ENCODE measurements around the gene INA. TPM values are rescaled to one million over a fixed set of nuclear protein-coding genes. Genes with fewer than 3 reads are reported as not detected.

INA gene
- total RNA-seq, 2 experiments from 2014 or later = 0.08 to 0.13 TPM

DNA sequence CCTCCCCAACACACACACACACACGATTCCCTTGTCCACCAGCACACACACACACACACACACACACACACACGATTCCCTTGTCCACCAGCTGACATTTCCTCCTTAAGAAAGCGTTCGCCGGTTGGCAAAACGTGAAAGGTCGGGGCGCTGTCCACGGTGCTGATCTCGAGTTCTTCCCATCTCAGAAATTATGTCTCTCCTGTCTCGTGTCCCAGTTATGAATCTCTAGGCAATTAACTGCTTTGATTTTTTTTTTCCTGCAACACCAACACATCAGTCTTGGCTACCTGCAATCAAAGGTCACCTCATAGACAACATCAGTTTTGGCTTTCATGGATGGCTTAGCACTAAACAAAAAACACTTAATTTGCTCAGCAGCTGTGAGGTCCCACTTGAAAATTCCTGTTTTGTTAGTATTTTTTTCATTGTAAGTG, 1.9 kb downstream of the INA start:
- H3K9me3 Mint-ChIP-seq = no peaks in the 10 kb centered on the region
- peaks cover 4% of the 10 kb centered on the region for H3K36me3 Mint-ChIP-seq (ENCODE audit: low read depth)
- POLR2A ChIA-PET = interaction anchor here (1.6 kb wide), 1 partner anchor 13 kb away, joined by 4 read pairs; no protein-coding TSS in a partner anchor
- H3K4me1 Mint-ChIP-seq = peaks cover 14% of the 10 kb centered on the region
- CTCF ChIA-PET = interaction anchor here (1.2 to 1.5 kb wide), 2 partner anchors 37 to 208 kb away, joined by 3 read pairs; no protein-coding TSS in a partner anchor
- H3K4me3 Mint-ChIP-seq = peak overlapping the region; percentile 47
- H3K27ac Mint-ChIP-seq = peak overlapping the region; percentile 56
- H3K27me3 Mint-ChIP-seq = peaks cover 72% of the 10 kb centered on the region
- peak; percentile 59 for DNase-seq

DNA sequence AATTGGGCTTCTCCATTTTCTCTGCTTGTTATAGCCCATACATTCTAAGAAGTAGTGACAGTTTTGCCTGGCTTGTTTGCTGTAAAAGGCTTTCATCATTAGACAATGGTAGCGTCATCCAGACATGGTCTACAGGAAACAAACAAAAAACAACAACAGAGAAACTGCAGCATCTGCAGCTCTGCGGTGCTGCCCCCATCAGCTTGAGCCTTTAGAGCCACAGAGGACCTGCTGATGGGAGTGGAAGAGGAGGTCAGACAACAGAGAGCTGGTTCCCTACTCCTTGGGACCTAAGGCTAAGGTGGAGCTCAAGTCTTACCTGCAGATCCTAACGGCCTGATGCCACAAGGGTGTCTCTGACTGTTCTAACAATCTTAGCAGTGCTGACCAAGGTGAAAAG, 3.1 kb downstream of the INA start:
- peaks cover 4% of the 10 kb centered on the region for H3K36me3 Mint-ChIP-seq (ENCODE audit: low read depth)
- no peak overlapping the region for H3K4me3 Mint-ChIP-seq
- DNase-seq = no peak
- H3K9me3 Mint-ChIP-seq = no peaks in the 10 kb centered on the region
- peaks cover 14% of the 10 kb centered on the region for H3K4me1 Mint-ChIP-seq
- no peak overlapping the region for H3K27ac Mint-ChIP-seq
- H3K27me3 Mint-ChIP-seq = peaks cover 75% of the 10 kb centered on the region
- ChIA-PET POLR2A (interaction anchor here (1.4 to 1.6 kb wide), 2 partner anchors 15 to 25 kb away, joined by 3 to 4 read pairs; no protein-coding TSS in a partner anchor), CTCF (interaction anchor here (1.2 to 1.5 kb wide), 2 partner anchors 38 to 209 kb away, joined by 3 read pairs; no protein-coding TSS in a partner anchor)

DNA sequence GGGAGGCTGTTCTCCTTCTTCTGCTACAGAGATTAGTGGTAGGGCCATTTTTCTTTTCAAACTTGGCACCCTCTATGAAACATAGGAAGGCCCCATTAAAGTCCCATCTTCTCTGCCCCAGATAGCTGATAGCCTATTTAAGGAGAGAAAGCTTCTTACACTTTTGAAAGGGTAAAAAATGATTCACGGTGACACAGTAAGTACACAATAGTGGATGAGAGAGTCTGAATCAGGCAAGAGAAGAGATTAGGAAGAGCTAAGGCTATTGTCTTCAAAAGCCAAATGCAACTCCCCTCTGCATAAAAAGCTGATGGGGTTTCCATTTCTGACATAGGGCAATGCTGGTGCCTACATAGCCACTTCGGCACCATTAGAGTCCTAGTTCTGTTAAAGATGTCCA, 3.6 kb downstream of the INA start:
- no peaks in the 10 kb centered on the region for H3K9me3 Mint-ChIP-seq
- peaks cover 4% of the 10 kb centered on the region for H3K36me3 Mint-ChIP-seq (ENCODE audit: low read depth)
- peaks cover 14% of the 10 kb centered on the region for H3K4me1 Mint-ChIP-seq
- no peak overlapping the region for H3K4me3 Mint-ChIP-seq
- CTCF ChIA-PET = interaction anchor here (0.6 to 1.5 kb wide), 2 partner anchors 210 to 1096 kb away, joined by 3 read pairs; no protein-coding TSS in a partner anchor
- no peak overlapping the region for H3K27ac Mint-ChIP-seq
- POLR2A ChIA-PET = interaction anchor here (1.1 to 1.4 kb wide), 2 partner anchors 25 to 88 kb away, joined by 3 read pairs; no protein-coding TSS in a partner anchor
- peaks cover 70% of the 10 kb centered on the region for H3K27me3 Mint-ChIP-seq
- DNase-seq = no peak

DNA sequence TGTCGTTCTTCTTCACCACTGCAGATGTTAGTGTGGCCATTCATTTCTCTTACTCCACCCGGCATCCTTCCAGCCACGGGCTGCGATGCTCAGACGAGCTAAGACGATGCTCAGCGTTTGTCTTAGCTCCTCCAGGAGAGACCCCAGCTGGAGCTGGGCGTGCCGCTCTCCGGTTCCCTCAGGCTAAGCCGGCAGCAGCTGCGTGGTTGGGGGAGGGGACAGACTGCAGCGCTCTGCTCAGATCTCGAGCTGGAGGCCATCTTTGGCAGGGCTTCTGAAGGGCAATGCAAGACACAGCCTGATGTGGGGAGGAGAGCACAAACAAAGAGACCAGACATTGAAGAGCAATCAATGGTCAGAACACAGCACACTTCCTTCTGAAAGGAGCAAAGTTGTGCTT, 4.8 kb downstream of the INA start:
- H3K27ac Mint-ChIP-seq = no peak overlapping the region
- no peak for DNase-seq
- peaks cover 10% of the 10 kb centered on the region for H3K4me1 Mint-ChIP-seq
- ChIA-PET POLR2A (interaction anchor here (1.1 kb wide), 1 partner anchor 89 kb away, joined by 3 read pairs; no protein-coding TSS in a partner anchor), CTCF (no interaction called here)
- peaks cover 64% of the 10 kb centered on the region for H3K27me3 Mint-ChIP-seq
- H3K9me3 Mint-ChIP-seq = no peaks in the 10 kb centered on the region
- no peak overlapping the region for H3K4me3 Mint-ChIP-seq
- peaks cover 4% of the 10 kb centered on the region for H3K36me3 Mint-ChIP-seq (ENCODE audit: low read depth)

DNA sequence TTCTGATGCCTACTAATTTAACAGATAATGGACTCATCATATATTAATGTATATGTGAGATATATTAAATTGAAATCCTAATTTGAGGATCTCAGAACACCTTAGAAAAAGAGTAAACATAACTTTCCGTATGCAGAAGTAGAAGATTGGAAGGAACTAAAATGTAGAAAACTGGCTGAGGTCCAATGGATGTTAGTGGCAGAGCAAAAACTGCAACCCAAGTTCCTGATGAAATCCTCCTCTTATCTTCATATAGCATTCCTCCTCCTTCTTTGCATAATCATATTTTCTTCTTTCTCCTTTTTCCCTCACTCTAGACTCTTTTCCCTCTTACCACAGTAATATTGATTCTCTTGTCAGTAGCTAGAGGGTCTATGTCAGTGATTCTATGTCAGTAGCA, 6.0 kb downstream of the INA start:
- H3K27me3 Mint-ChIP-seq = peaks cover 64% of the 10 kb centered on the region
- no peak overlapping the region for H3K4me3 Mint-ChIP-seq
- H3K4me1 Mint-ChIP-seq = peaks cover 7% of the 10 kb centered on the region
- no peaks in the 10 kb centered on the region for H3K9me3 Mint-ChIP-seq
- ChIA-PET POLR2A (no interaction called here), CTCF (no interaction called here)
- H3K36me3 Mint-ChIP-seq (ENCODE audit: low read depth) = peaks cover 4% of the 10 kb centered on the region
- no peak overlapping the region for H3K27ac Mint-ChIP-seq
- no peak for DNase-seq

DNA sequence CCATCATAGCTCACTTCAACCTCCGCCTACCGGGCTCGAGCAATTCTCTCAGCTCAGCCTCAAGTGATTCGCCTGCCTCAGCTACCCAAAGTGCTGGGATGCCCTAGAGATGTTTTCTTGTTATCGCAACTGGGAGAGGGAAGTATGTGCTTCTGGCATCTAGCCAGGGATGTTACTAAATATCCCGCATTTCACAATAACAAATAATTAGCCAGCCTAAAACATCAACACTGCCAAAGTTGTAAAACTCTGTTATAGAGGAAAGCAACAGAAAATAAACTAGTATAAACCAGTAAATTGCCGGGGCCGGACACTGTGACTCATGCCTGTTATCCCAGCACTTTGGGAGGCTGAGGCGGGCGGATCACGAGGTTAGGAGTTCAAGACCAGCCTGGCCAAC, 7.2 kb downstream of the INA start:
- POLR2A ChIA-PET = no interaction called here
- CTCF ChIA-PET = no interaction called here
- no peak for DNase-seq
- no peak overlapping the region for H3K27ac Mint-ChIP-seq
- no peaks in the 10 kb centered on the region for H3K4me1 Mint-ChIP-seq
- peaks cover 64% of the 10 kb centered on the region for H3K27me3 Mint-ChIP-seq
- no peaks in the 10 kb centered on the region for H3K9me3 Mint-ChIP-seq
- H3K36me3 Mint-ChIP-seq (ENCODE audit: low read depth) = no peaks in the 10 kb centered on the region
- no peak overlapping the region for H3K4me3 Mint-ChIP-seq

DNA sequence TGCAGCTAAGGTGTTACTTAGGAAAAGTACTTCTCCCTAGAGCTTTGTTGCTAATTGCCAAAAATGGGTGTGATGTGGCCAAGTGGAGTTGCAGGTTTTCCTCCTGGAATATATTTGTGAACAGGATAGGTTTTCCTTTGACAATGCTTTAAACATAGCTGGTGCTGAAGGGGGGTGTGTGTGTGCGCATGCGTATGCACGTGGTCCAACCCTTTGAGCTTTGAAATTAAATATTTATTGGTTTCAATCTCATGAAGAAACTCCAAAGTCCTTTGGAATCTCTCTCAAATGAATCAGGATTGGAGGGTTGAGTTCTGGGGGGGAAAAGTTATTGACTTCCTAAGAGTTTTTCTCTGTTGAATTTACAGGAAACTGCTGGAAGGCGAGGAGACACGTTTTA, 11.1 kb downstream of the INA start:
- H3K4me3 Mint-ChIP-seq = no peak overlapping the region
- no peaks in the 10 kb centered on the region for H3K36me3 Mint-ChIP-seq (ENCODE audit: low read depth)
- H3K9me3 Mint-ChIP-seq = no peaks in the 10 kb centered on the region
- POLR2A ChIA-PET = no interaction called here
- peaks cover 43% of the 10 kb centered on the region for H3K27me3 Mint-ChIP-seq
- H3K27ac Mint-ChIP-seq = no peak overlapping the region
- CTCF ChIA-PET = no interaction called here
- no peaks in the 10 kb centered on the region for H3K4me1 Mint-ChIP-seq
- no peak for DNase-seq

DNA sequence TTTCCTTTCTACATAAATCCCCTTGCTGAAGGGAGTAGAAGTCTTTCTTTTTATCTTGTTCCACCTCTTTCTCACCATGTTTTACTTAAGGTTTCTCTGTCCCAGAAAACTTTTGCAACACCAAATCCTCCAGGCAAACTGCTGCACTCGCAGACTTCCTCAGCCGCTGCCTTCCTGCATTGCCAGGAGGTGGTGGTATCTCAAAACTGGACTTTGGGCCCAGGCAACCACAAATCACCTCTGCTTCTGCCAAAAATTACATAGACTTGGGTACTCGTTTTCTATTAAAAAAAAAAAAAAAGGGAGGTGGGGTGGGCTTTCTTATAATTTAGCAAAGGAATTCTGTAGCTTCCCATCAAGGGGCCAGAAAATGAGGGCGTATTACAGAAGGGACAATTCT, 14.7 kb downstream of the INA start:
- CTCF ChIA-PET = interaction anchor here (0.9 kb wide), 1 partner anchor 14 kb away, joined by 4 read pairs; the partner anchor contains the start of gene INA
- Mint-ChIP-seq H3K36me3 (ENCODE audit: low read depth) (no peaks in the 10 kb centered on the region), H3K27me3 (peaks cover 34% of the 10 kb centered on the region), H3K9me3 (no peaks in the 10 kb centered on the region), H3K4me3 (no peak overlapping the region), H3K27ac (no peak overlapping the region), H3K4me1 (no peaks in the 10 kb centered on the region)
- POLR2A ChIA-PET = no interaction called here
- no peak for DNase-seq

DNA sequence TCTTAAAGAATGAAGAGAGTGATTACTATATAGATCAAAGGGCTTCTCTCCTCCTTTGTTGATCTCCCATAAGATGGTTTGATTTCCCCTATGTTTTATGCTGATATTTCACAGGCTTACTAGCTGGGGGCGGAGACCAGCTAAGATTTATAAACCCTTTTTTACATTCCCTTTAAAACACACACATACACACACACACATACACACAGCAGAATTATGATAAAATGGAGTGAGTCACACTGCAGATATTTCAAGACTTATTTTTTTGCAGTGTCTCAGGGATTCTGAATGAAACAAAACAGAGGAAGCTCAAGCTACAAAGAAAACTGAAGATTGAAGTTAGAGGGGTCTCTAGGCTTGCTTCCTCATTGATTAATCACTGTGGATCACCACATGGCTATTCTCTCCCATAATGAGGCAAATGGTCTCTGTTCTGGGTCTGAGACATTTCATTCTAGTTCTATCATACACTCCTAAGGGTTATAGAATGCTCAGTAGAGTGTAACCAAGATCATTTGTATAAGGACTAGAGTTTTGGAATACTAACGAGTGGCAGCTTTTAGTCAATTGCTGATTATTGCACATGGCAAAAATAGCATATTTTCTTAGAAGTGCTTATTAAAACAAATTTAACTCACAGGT, 18.6 kb downstream of the INA start:
- H3K4me1 Mint-ChIP-seq = peaks cover 4% of the 10 kb centered on the region
- H3K4me3 Mint-ChIP-seq = no peak overlapping the region
- peaks cover 5% of the 10 kb centered on the region for H3K27me3 Mint-ChIP-seq
- DNase-seq = no peak
- H3K36me3 Mint-ChIP-seq (ENCODE audit: low read depth) = no peaks in the 10 kb centered on the region
- no peaks in the 10 kb centered on the region for H3K9me3 Mint-ChIP-seq
- H3K27ac Mint-ChIP-seq = no peak overlapping the region
- POLR2A ChIA-PET = no interaction called here
- CTCF ChIA-PET = no interaction called here

DNA sequence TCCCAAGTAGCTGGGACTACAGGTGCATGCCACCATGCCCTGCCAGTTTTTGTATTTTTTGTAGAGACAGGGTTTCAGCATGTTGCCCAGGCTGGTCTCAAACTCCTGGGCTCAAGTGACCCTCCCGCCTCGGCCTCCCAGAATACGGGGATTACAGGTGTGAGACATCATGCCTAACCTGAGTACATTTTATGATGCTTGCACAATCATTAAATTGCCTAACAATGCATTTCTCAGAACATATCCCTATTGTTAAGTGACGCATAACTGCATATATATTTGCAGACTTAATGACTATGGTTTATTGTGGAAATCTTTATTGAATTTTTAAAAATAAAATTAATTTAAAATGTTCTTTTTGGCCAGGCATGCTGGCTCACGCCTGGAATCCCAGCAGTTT, 30.7 kb downstream of the INA start:
- ChIA-PET POLR2A (no interaction called here), CTCF (interaction anchor here (1.0 to 1.3 kb wide), 2 partner anchors 26 to 63 kb away, joined by 3 read pairs; no protein-coding TSS in a partner anchor)
- no peaks in the 10 kb centered on the region for H3K27me3 Mint-ChIP-seq
- H3K36me3 Mint-ChIP-seq (ENCODE audit: low read depth) = peaks cover 41% of the 10 kb centered on the region
- no peaks in the 10 kb centered on the region for H3K9me3 Mint-ChIP-seq
- no peak overlapping the region for H3K27ac Mint-ChIP-seq
- H3K4me3 Mint-ChIP-seq = no peak overlapping the region
- no peak for DNase-seq
- no peaks in the 10 kb centered on the region for H3K4me1 Mint-ChIP-seq

DNA sequence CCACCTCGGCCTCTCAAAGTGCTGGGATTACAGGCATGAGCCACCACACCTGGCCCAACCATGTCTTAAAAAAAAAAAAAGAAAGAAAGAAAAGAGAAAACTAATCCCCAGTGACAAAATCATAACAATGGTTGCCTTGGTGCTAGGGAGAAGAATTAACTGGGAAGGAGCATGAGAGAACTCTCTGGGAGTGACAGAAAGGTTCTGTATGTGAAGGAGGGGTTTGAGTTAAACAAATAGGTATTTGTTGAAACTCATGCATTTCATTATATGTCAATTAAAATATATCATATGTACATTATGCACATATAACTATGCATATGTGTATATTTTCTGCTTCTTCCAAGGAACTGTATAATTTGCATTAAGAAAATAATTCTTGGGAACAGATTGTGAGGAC, 33.3 kb downstream of the INA start:
- H3K27me3 Mint-ChIP-seq = no peaks in the 10 kb centered on the region
- ChIA-PET POLR2A (no interaction called here), CTCF (no interaction called here)
- no peak overlapping the region for H3K27ac Mint-ChIP-seq
- no peak for DNase-seq
- H3K4me1 Mint-ChIP-seq = no peaks in the 10 kb centered on the region
- peaks cover 43% of the 10 kb centered on the region for H3K36me3 Mint-ChIP-seq (ENCODE audit: low read depth)
- no peak overlapping the region for H3K4me3 Mint-ChIP-seq
- no peaks in the 10 kb centered on the region for H3K9me3 Mint-ChIP-seq

DNA sequence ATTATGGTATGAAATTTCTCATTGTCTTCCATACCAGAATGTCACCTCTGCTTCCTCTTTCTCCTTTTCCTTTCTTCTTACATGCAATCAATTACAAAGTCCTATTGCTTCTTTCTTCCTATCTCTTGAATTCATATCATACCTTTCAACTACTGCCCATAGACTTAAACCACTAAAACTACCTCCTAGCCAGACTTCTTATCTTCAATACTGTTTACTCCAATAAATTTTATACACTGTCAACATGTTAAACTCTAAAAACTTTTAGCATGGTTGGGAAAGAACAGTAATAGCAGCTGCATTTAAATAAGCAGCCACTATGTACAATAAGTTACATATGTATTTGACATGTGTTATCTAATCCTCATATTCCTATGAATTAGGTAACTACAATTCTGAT, 39.1 kb downstream of the INA start:
- Mint-ChIP-seq H3K27ac (no peak overlapping the region), H3K27me3 (no peaks in the 10 kb centered on the region), H3K4me3 (no peak overlapping the region), H3K4me1 (no peaks in the 10 kb centered on the region), H3K9me3 (no peaks in the 10 kb centered on the region), H3K36me3 (ENCODE audit: low read depth) (peaks cover 29% of the 10 kb centered on the region)
- no peak for DNase-seq
- CTCF ChIA-PET = interaction anchor here (1.9 kb wide), 1 partner anchor 17 kb away, joined by 5 read pairs; no protein-coding TSS in a partner anchor
- POLR2A ChIA-PET = no interaction called here

DNA sequence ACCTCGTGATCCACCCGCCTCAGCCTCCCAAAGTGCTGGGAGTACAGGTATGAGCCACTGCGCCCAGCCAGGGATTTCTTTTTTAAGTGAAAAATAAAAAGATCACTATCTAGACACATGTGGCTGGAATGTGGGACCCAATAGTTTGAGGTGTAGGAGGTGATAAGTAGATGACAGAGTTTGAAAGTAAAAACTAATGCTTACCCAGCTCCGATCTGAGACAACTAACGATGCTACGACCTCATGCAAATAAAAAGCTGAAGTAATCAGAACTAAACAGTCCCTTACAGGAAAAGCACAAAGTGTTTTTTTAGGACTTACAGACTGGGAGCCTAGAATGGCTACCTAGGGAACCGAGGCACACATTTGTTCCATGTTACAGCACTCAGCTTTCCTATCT, 51.0 kb downstream of the INA start:
- H3K27ac Mint-ChIP-seq = no peak overlapping the region
- H3K4me3 Mint-ChIP-seq = no peak overlapping the region
- POLR2A ChIA-PET = no interaction called here
- peaks cover 43% of the 10 kb centered on the region for H3K36me3 Mint-ChIP-seq (ENCODE audit: low read depth)
- no peak for DNase-seq
- CTCF ChIA-PET = no interaction called here
- H3K4me1 Mint-ChIP-seq = no peaks in the 10 kb centered on the region
- H3K27me3 Mint-ChIP-seq = no peaks in the 10 kb centered on the region
- no peaks in the 10 kb centered on the region for H3K9me3 Mint-ChIP-seq
